Loucy (cell line): ENCODE results near the gene BTRC.

Source experiments
- H2AFZ ChIP-seq: fragments of 200-600 bp; sonication (generic); 2 replicates; pipeline ENCODE4 v1.6.0; 2016; ENCODE audit warnings: antibody characterized with exemption, mild to moderate bottlenecking, low read length, moderate library complexity
- H3F3A ChIP-seq: fragments of 200-600 bp; 2 replicates; pipeline ENCODE4 v1.6.0; 2016; ENCODE audit warnings: antibody characterized with exemption, low read depth, mild to moderate bottlenecking
- H3K27me3 ChIP-seq: fragments of 200-600 bp; sonication (generic); 2 replicates; pipeline ENCODE4 v1.6.1; 2014; ENCODE audit warnings: low read length, mild to moderate bottlenecking; ENCODE audit not compliant: insufficient read depth, poor library complexity, severe bottlenecking
- H3K36me3 ChIP-seq: fragments of 200-600 bp; sonication (generic); 2 replicates; pipeline ENCODE4 v1.6.1; 2016; ENCODE audit warnings: low read length; ENCODE audit not compliant: insufficient read depth
- H3K4me1 ChIP-seq: fragments of 200-600 bp; sonication (generic); 2 replicates; pipeline ENCODE4 v1.5.1; 2014; ENCODE audit warnings: low read length, mild to moderate bottlenecking; ENCODE audit not compliant: insufficient read depth, poor library complexity, severe bottlenecking
- H3K4me2 ChIP-seq: fragments of 200-600 bp; sonication (generic); 2 replicates; pipeline ENCODE4 v1.6.0; 2014; ENCODE audit warnings: antibody characterized with exemption, low read length, low read depth, mild to moderate bottlenecking; ENCODE audit not compliant: poor library complexity, severe bottlenecking
- H3K4me3 ChIP-seq: fragments of 200-600 bp; sonication (generic); 2 replicates; pipeline ENCODE4 v1.5.1; 2014; ENCODE audit warnings: low read length, mild to moderate bottlenecking, mixed read lengths; ENCODE audit not compliant: poor library complexity, severe bottlenecking
- H3K79me2 ChIP-seq: fragments of 200-600 bp; sonication (generic); 2 replicates; pipeline ENCODE4 v1.6.1; 2014; ENCODE audit warnings: low read length; ENCODE audit not compliant: insufficient read depth
- H3K9ac ChIP-seq: fragments of 200-600 bp; sonication (generic); 2 replicates; pipeline ENCODE4 v1.6.0; 2014; ENCODE audit warnings: mild to moderate bottlenecking, low read depth, low read length, moderate library complexity; ENCODE audit not compliant: poor library complexity, severe bottlenecking
- H3K9me2 ChIP-seq: fragments of 200-600 bp; sonication (generic); replicated peaks from 2 replicates; pipeline ENCODE4 v1.6.1; 2016; ENCODE audit warnings: low read depth, low read length, mixed read lengths
- H3K9me3 ChIP-seq: fragments of 200-600 bp; sonication (generic); 2 replicates; pipeline ENCODE4 v1.6.1; 2014; ENCODE audit warnings: mild to moderate bottlenecking, antibody characterized with exemption, low read length, low read depth; ENCODE audit not compliant: insufficient read depth
- H4K20me1 ChIP-seq: fragments of 200-600 bp; sonication (generic); 2 replicates; pipeline ENCODE4 v1.6.0; 2014; ENCODE audit warnings: antibody characterized with exemption, low read length, mild to moderate bottlenecking; ENCODE audit not compliant: insufficient read depth, poor library complexity, severe bottlenecking
- CTCF ChIP-seq: fragments of 200-600 bp; sonication (generic); conservative IDR thresholded peaks from 2 replicates; pipeline ENCODE4 v1.5.1; 2014; ENCODE audit warnings: mild to moderate bottlenecking, antibody characterized with exemption, low read length
- EZH2phosphoT487 ChIP-seq: fragments of 200-600 bp; IDR thresholded peaks from 2 replicates; pipeline ENCODE4 v1.6.1; 2018; ENCODE audit warnings: antibody characterized with exemption, mild to moderate bottlenecking, moderate library complexity, borderline replicate concordance

Gene BTRC

GRCh38 chr10:101575580-101576210, 221.7 kb downstream of the BTRC start:
- Histone ChIP-seq H3K36me3 (no peaks in the 10 kb centered on the region; the same call in 1 of the 2 replicates), H3K9ac (no peak overlapping the region), H3K4me3 (no peak overlapping the region), H3K79me2 (no peaks in the 10 kb centered on the region), H3K27me3 (no peaks in the 10 kb centered on the region), H4K20me1 (no peaks in the 10 kb centered on the region), H3K4me1 (peaks cover 2% of the 10 kb centered on the region), H3K9me2 (no peaks in the 10 kb centered on the region), H3K9me3 (no peaks in the 10 kb centered on the region), H3K4me2 (no peak overlapping the region), H3F3A (no peaks in the 10 kb centered on the region), H2AFZ (no peak overlapping the region)
- TF ChIP-seq EZH2phosphoT487 (no peak), CTCF (no peak)

- no peak overlapping the region for H2AFZ ChIP-seq
- H3K9me2 ChIP-seq: no peaks in the 10 kb centered on the region
- H3K4me3 ChIP-seq: no peak overlapping the region
- no peaks in the 10 kb centered on the region for H3K27me3 ChIP-seq
- no peaks in the 10 kb centered on the region for H3K79me2 ChIP-seq
- no peaks in the 10 kb centered on the region for H3K4me1 ChIP-seq
- TF ChIP-seq CTCF: no peak
- TF ChIP-seq EZH2phosphoT487: no peak
- no peaks in the 10 kb centered on the region for H3F3A ChIP-seq
- H3K36me3 ChIP-seq: no peaks in the 10 kb centered on the region; the same call in 1 of the 2 replicates
- H3K4me2 ChIP-seq: no peak overlapping the region
- no peaks in the 10 kb centered on the region for H3K9me3 ChIP-seq
- H3K9ac ChIP-seq: no peak overlapping the region
- no peaks in the 10 kb centered on the region for H4K20me1 ChIP-seq
These were observed 222.4 kb downstream of the BTRC start for GRCh38 chr10:101576211-101576863.

GRCh38 chr10:101577121-101577871, 223.3 kb downstream of the BTRC start:
- Histone ChIP-seq H3K27me3 (no peaks in the 10 kb centered on the region), H3K36me3 (no peaks in the 10 kb centered on the region; the same call in 1 of the 2 replicates), H2AFZ (no peak overlapping the region), H3K79me2 (no peaks in the 10 kb centered on the region), H3K4me2 (no peak overlapping the region), H4K20me1 (no peaks in the 10 kb centered on the region), H3K4me1 (no peaks in the 10 kb centered on the region), H3F3A (no peaks in the 10 kb centered on the region), H3K9ac (no peak overlapping the region), H3K9me3 (no peaks in the 10 kb centered on the region), H3K4me3 (no peak overlapping the region), H3K9me2 (no peaks in the 10 kb centered on the region)
- TF ChIP-seq CTCF (no peak), EZH2phosphoT487 (no peak)
